Astrocyte (in vitro differentiated cells and primary cell): ENCODE results near the gene GPC3.

Experiments used
- CTCF ChIP-seq: IDR thresholded peaks from 2 replicates; pipeline ENCODE4 v1.5.1; 2011; ENCODE audit warnings: low read depth, mild to moderate bottlenecking, inconsistent platforms, low read length, moderate library complexity; ENCODE audit not compliant: insufficient read depth
- EZH2 ChIP-seq: IDR thresholded peaks from 2 replicates; pipeline ENCODE4 v1.6.1; 2012; ENCODE audit warnings: mild to moderate bottlenecking, low read length, inconsistent platforms; ENCODE audit not compliant: insufficient read depth

- TF ChIP-seq CTCF (no peak), EZH2 (no peak)
Measured at GRCh38 chrX:133586443-133586842, 399.0 kb downstream of the GPC3 start.
